ENCODE results near the gene SCRN2. TPM values are rescaled to one million over a fixed set of nuclear protein-coding genes. Genes with fewer than 3 reads are reported as not detected.

SCRN2 gene
- polyA plus RNA-seq, 10 donors, result 15.2 to 36.0 (median 21.0) TPM

DNA sequence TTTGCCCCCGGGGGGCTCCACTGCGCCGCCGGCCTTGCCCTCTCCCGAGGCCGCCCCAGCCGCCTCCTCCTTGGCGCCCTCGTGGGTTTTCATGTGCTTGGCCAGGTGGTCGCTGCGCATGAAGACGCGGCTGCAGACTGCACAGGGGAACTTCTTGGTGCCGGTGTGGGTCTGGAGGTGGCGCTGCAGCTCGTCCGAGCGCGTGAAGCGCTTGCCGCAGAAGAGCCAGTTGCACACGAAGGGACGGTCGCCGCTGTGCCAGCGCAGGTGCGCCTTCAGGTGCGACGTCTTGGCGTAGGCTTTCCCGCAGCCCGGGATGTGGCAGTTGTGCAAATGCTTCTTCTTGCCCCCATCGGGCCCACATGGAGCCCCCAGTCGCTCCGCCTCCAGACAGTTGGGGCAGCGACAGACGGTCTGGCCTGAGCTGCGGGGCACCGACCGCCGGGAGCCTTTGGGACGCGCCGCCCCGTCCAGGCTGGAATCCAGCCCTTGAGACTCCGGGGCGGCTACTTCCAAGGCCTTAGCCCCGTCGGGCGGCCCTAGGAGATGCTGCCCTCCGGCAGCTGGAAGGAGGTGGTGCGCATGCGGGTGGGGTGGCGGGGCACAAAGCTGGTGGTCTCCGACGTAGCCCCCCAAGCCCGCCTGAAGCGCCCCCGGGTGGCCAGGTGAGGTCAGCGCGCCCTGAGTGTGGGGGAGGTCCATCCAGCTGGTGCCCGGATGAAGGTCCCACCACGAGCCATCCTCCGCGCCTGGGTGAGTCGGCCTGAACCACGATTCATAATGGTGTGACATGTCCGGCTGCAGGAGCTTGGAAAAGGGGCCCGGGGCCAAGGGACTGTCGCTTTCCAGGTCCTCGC, 6.5 kb upstream of the SCRN2 start:
- no peak for DNase-seq

- no peak for DNase-seq
These were observed 5.8 kb upstream of the SCRN2 start for GRCh38 chr17:47846716-47847340.

DNA sequence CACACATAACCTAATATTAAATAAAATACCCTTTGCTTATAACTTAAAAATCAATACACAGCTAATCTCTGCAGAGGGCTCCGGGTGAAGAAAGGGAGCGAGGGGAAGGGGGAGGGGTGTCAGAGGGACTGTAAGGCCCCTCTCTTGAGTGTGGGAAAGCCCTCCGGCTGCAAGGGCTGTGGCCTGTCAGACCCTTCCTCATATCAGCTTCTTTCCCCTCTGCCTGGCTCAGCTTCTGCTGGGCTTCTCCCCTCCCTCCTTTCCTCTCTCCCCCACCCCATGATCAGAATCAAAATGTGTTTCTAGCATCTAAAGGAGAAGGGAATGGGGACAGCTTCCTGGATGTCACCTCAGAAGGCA, 4.6 kb upstream of the SCRN2 start:
- DNase-seq, result no peak

DNA sequence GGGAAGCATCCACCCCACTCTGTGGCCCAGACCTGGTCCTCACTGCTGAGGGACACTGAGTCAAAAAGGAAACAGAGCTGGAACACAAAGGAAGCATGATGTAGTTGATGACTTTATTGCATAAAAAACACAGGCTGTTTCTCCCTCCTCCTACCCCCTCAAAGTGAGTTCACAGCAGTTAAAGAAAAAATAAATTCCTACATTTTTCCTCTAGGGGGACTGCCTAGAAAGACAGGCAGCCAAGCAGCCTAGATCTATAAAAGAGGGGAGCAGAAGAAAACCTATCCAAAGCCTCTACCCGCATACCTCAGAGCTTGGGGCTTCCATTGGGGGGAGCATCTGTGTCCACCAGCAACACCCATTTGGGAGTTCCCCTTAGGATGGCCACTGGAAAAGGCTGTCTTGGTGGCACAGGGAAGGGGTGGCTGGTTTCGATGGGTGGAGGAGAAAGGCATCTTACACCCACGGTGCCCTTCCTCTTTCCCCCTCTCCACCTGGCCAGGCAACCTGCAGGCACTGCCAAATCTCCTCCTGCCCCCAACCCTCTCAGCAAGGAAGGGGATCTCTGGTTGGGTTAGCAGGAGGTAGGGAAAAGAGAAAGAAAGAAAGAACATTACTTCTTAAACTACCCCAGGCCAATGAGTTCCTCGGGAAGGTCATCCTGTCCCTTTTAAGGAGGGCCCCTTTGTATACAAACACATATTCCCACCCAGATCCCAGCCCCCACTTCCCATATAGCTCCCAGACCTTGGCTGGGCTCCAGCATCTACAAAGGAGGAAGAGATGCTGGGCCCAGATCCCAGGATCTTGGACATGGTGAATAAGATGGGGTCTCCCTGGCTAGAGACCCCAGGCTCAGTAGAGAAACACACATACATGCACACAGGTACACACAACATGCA, 4.0 kb upstream of the SCRN2 start:
- no peak for DNase-seq

- no peak for DNase-seq
These were observed 3.2 kb upstream of the SCRN2 start for GRCh38 chr17:47844227-47844626.

DNA sequence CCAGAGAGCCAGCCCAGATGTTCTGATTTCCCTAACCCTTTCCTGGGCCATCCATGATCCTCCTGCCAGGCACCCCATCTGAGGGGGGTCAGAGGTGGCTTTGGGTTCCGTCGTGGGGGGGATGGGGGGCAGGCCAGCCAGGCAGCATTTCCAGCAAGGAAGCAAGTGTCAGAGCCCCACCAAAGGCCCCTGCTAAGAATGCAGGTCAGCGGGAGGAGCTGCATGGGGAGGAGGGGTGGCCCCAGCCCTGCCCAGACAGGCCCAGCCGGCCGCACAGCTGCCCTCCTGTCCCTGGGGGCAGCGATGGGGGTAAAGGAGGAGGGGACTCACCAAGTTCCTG, 2.3 kb upstream of the SCRN2 start:
- DNase-seq, result no peak

DNA sequence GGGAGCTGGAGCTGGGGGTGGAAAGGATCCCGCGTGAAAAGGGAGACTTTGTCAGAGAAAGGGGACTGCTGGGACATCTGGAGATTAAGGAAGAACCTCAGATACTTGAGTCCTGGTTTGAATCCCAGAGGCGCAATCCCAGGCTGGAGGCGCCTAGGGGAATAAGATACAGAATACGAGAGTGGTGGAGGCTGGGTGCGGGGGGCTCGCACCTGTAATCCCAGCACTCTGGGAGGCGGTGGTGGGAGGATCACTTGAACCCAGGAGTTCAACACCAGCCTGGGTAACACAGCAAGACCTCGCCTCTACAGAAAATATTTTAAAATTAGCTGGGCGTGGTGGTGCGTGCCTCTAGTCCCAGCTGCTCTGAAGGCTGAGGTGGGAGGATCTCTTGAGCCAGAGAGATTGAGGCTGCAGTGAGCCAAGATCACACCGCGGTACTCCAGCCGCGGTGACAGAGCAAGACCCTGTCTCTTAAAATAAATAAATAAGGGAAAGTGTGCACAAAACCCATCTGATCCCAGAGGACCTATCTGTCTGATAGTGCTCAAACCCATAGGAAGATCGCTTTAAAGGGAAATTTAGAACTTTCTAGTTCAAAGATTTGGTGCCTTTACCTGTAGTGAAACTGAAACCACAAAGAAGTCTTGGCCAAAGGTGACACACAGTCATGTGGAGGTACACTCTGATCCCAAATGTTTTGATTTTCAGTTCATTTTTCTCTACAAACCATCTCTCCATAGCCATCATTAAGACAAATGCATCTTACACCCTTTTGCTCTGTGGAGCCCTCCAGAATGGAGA, 617 bp upstream of the SCRN2 start:
- DNase-seq, result no peak

GRCh38 chr17:47840001-47840741, 902 bp downstream of the SCRN2 start:
- no peak for DNase-seq

DNA sequence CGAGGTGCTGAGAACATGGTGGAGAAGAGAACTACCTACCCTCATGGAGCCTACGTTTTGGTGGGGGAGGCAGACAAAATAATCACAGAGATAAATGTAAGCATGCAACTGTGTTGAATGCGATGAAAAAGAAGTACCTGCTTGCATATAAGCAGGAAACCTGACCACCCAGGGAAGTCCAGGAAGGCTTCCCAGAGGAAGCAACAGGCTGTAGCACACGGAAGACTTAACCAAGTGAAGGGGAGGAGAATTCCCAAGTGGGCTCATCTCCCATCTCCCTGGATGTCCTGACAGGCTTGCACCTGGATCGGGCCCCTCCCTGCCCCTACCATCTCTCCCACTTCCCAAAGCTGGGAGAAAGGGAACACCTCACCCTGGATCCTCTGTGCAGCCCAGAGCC, 2.0 kb downstream of the SCRN2 start:
- no peak for DNase-seq

- DNase-seq, result no peak
These were observed 2.4 kb downstream of the SCRN2 start for GRCh38 chr17:47838636-47839035.

GRCh38 chr17:47837401-47838039, 3.6 kb downstream of the SCRN2 start:
- DNase-seq, result peak in 1 of 3 donors; percentile 31

GRCh38 chr17:47836601-47837000, 4.5 kb downstream of the SCRN2 start:
- no peak for DNase-seq

- DNase-seq, result no peak
These were observed 6.3 kb downstream of the SCRN2 start for GRCh38 chr17:47834756-47835155.

DNA sequence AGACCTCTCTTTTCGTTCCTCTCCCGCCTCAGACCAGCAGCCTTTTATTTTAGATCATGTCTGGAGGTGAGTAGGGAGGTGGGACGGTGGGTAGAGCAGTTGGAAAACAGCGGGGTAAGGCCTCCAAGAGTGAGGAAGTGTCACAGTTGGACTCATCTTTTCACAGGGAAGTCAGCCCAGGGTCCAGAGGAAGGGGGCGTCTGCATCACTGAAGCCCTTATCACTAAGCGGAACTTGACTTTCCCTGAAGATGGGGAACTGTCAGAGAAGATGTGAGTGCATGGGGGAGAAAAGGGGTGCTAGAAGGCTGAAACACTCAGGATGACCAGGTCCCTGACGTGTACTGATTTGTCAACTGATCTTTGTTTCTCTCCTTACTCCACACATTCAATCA, 9.1 kb downstream of the SCRN2 start:
- no peak for DNase-seq

DNA sequence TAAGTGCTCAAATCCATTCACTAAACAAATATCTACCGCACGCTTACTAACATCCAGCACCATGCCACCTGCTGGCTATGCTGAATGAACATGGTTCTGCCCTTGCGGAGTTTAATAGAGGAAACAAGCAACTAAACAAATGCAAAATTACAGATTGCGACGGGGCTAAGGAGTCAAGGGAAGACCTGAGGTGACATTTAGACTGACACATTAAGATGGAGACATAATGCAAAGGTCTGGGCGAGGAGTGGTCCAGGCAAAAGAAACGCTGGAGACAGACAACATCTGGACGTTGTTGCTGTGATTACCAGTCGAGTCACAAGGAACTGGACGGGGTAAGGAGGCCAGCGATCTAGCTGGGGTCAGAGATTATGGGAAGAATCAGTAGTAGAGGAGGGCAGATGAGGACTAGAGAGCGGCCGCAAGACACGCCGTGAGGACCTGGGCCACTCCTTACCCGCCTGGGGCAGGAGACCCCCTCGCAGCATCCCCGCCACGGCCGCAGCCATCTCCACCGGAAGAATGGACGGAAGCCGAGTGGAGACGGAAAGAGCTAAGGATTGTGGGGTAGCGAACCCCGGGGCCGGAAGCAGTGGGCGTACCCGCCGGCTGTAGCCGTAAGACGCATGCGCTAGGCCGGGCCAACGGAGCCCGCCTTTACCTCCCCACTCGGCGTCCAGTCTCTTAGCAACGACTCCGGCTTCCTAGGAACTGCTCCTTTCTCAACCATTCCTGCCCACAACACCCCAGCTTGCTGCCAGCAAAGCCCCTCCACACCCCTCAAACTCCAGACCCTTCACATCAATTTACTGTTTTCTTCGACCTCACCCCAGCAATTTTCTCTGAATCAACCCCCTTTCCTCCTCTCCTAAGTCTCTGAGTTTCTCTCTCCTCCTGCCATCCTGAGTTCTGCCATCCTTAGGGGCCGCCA, 9.8 kb downstream of the SCRN2 start, which contains the start of the genes LRRC46 and MRPL10:
Gene LRRC46 (plus strand): TSS at position 668 of the 931 bp plus-strand sequence. CDS start 320 bp downstream, outside the sequence.
Gene MRPL10 (minus strand): TSS at position 539 of the 931 bp plus-strand sequence. CDS start 30 bp downstream, at position 509.
- DNase-seq, result peak; percentile 90 to 98 (median 96)

- no peak for DNase-seq
These were observed 10.6 kb downstream of the SCRN2 start for GRCh38 chr17:47830396-47831002.

- DNase-seq, result no peak
These were observed 11.2 kb downstream of the SCRN2 start for GRCh38 chr17:47829870-47830269.

- DNase-seq, result no peak
These were observed 17.6 kb downstream of the SCRN2 start for GRCh38 chr17:47823519-47823918.

DNA sequence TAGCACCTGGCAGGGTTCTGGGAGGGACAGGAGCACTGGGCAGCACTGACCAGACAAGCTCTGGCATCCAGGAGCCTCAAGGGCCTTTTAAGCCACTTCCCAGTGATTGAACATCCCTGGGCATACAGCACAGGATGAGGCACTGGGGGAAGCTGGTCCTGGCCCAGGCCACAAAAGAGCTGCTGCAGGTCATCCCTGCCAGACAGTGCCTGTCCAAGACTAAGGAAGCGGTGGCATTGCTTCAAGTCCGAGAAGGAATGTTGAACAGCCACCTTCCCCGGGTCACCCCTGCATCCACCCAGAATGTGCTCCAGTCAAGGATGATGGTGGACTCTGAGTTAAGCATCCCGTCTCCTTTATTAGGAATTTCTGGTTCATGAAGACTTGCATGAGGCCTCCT, 18.3 kb downstream of the SCRN2 start:
- DNase-seq, result no peak

Data from muscle of back (tissue), 11 donors.